ENCODE results near the gene GPR78. TPM values are rescaled to one million over a fixed set of nuclear protein-coding genes. Genes with fewer than 3 reads are reported as not detected.
"Not testable (repeated sequence)": the region's sequence is repeated elsewhere in the genome, so short reads cannot be mapped to it uniquely, and the experiment has no call there.

GPR78 gene
- polyA plus RNA-seq, 3 donors, result 0.01 TPM; not detected in 2

- WGBS, 3 donors, result 83 to 90% (median 88%) methylated on average over 28 of the region's 28 CpGs
- no peak overlapping the region for H3K27ac ChIP-seq (ENCODE audit: low read depth, low read length)
Observed at GRCh38 chr4:8618961-8619720, 38.9 kb downstream of the GPR78 start.

- 71 to 86% (median 73%) methylated on average over 7 to 11 of the region's 14 CpGs for WGBS, 3 donors
- not testable (repeated sequence) for H3K27ac ChIP-seq (ENCODE audit: low read depth, low read length)
Observed at GRCh38 chr4:8621135-8621534, 40.9 kb downstream of the GPR78 start.

GRCh38 chr4:8624601-8625272 is 44.5 kb downstream of the GPR78 start:
- WGBS, 3 donors, result no CpG with 5 or more reads among the region's 29 CpGs

GRCh38 chr4:8630240-8630905 is 50.2 kb downstream of the GPR78 start:
- H3K27ac ChIP-seq (ENCODE audit: low read depth, low read length), result not testable (repeated sequence)
- no CpG with 5 or more reads among the region's 29 CpGs for WGBS, 3 donors

More at GRCh38 chr4:8624601-8625272, 44.5 kb downstream of the GPR78 start:
- not testable (repeated sequence) for H3K27ac ChIP-seq (ENCODE audit: low read depth, low read length)

GRCh38 chr4:8631896-8632295 is 51.7 kb downstream of the GPR78 start:
- H3K27ac ChIP-seq (ENCODE audit: low read depth, low read length), result not testable (repeated sequence)
- WGBS, 3 donors, result 69 to 91% (median 84%) methylated on average over 2 to 5 of the region's 6 CpGs

GRCh38 chr4:8634773-8635172 is 54.6 kb downstream of the GPR78 start:
- WGBS, 3 donors, result 74 to 91% (median 76%) methylated on average over 5 to 6 of the region's 11 CpGs
- H3K27ac ChIP-seq (ENCODE audit: low read depth, low read length), result not testable (repeated sequence)

GRCh38 chr4:8635897-8636554 is 55.8 kb downstream of the GPR78 start:
- 28% methylated on average over 3 of the region's 29 CpGs; no CpG with 5 or more reads in 2 of the 3 donors for WGBS, 3 donors
- not testable (repeated sequence) for H3K27ac ChIP-seq (ENCODE audit: low read depth, low read length)

Other genes starting within 250 kb of the GPR78 start
- 10 to 100 TPM; 12.7 to 14.6 (median 13.7) TPM for gene ACOX3, start 139.7 kb upstream of the GPR78 start, polyA plus RNA-seq
- 10 to 100 TPM in 1 of 3 donors, 1 to 10 TPM in 2; 4.5 to 11.9 (median 5.3) TPM for gene TRMT44, start 139.6 kb upstream of the GPR78 start, polyA plus RNA-seq
- gene CPZ, start 12.4 kb downstream of the GPR78 start, polyA plus RNA-seq, result 1 to 10 TPM in 2 of 3 donors, under 1 TPM in 1; 0.28 to 6.9 (median 3.2) TPM

Data from adipose tissue (tissue), 3 donors.